Measurements from ENCODE around the gene OR5H6.
"Not testable (repeated sequence)": the region's sequence is repeated elsewhere in the genome, so short reads cannot be mapped to it uniquely, and the experiment has no call there.

DNA sequence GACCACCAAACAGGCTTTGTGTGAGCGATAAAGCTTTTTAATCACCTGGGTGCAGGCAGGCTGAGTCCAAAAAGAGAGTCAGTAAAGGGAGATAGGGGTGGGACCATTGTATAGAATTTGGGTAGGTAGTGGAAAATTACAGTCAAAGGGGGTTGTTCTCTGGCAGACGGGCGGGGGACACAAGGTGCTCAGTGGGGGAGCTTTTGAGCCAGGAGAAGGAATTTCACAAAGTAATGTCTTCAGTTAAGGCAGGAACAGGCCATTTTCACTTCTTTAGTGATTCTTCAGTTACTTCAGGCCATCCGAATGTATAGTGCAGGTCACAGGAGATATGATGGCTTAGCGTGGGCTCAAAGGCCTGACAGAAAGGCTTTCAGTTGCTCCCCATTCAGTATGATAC is 8.0 kb upstream of the OR5H6 start:
- TF ChIP-seq, protein P1, sequence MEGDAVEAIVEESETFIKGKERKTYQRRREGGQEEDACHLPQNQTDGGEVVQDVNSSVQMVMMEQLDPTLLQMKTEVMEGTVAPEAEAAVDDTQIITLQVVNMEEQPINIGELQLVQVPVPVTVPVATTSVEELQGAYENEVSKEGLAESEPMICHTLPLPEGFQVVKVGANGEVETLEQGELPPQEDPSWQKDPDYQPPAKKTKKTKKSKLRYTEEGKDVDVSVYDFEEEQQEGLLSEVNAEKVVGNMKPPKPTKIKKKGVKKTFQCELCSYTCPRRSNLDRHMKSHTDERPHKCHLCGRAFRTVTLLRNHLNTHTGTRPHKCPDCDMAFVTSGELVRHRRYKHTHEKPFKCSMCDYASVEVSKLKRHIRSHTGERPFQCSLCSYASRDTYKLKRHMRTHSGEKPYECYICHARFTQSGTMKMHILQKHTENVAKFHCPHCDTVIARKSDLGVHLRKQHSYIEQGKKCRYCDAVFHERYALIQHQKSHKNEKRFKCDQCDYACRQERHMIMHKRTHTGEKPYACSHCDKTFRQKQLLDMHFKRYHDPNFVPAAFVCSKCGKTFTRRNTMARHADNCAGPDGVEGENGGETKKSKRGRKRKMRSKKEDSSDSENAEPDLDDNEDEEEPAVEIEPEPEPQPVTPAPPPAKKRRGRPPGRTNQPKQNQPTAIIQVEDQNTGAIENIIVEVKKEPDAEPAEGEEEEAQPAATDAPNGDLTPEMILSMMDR (IDR thresholded peaks at IDR 0.05; ENCODE audit: low read depth, low read length, poor library complexity, severe bottlenecking), result not testable (repeated sequence)
- not testable (repeated sequence) for TF ChIP-seq EZH2phosphoT487 (IDR thresholded peaks at IDR 0.05; ENCODE audit: borderline replicate concordance, low read length)

Measured in DOHH2 (cell line).